ENCODE measurements around the gene ABCB11. TPM values are rescaled to one million over a fixed set of nuclear protein-coding genes. Genes with fewer than 3 reads are reported as not detected.

The ABCB11 gene
- total RNA-seq, 1 donor from 2014 or later = 0.02 TPM

Other genes with a start within 250 kb of the ABCB11 start
- not detected in 2 replicates for gene NOSTRIN, start 228.7 kb downstream of the ABCB11 start, total RNA-seq
- 0.60 and 1.6 TPM in 2 replicates for gene SPC25, start 140.9 kb downstream of the ABCB11 start, total RNA-seq
- gene G6PC2, start 130.0 kb downstream of the ABCB11 start, total RNA-seq = not detected in 2 replicates
- gene DHRS9, start 38.2 kb upstream of the ABCB11 start, total RNA-seq = not detected in 2 replicates